Suppressor macrophage treated with lipopolysaccharide for 4 hours (primary cell): ENCODE measurements around the gene RDH12.
"Not testable (repeated sequence)": the region's sequence is repeated elsewhere in the genome, so short reads cannot be mapped to it uniquely, and the experiment has no call there.

Experiments
- DNase-seq: peaks from one replicate; pipeline ENCODE4 v3.0.0-alpha.2; 2020

RDH12 gene

DNA sequence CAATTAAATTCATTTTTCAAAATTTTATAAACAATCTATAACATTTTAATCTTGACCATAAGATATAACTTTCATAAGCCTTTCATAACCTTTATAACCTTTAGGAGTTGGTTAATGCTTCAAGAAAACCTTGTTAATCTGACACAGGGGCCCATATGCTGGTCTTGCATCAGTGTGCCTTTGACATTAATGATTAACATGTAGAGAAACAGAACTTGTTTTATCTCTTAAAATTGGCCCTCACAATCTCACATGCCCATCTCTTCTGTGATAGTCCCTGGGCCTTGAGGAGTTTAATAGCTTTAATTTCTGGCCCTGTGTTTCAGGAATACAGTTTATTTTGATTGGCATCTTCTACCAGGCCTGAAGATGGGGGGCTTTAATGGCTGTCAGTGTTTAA, 7.7 kb downstream of the RDH12 start:
- not testable (repeated sequence) for DNase-seq

GRCh38 chr14:67709796-67710195, 8.1 kb downstream of the RDH12 start:
- DNase-seq = not testable (repeated sequence)

DNA sequence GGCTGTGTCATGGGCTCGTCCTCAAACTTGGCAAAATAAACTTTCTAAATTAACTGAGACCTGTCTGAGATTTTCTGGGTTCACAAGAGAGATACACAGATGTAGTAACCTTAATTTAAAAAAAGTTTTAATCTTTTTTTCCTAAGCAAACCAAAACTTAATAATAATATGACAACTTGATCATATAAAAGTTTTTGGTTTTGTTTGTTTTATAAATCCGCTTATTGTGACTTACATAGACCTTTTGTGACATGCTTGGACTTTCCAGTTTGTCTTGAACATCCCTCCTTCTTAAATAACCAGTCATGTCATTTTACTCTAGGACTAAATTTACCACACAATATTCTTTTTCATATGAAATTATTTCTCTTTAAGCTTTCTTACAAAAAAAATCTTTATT, 8.5 kb downstream of the RDH12 start:
- DNase-seq = no peak

DNA sequence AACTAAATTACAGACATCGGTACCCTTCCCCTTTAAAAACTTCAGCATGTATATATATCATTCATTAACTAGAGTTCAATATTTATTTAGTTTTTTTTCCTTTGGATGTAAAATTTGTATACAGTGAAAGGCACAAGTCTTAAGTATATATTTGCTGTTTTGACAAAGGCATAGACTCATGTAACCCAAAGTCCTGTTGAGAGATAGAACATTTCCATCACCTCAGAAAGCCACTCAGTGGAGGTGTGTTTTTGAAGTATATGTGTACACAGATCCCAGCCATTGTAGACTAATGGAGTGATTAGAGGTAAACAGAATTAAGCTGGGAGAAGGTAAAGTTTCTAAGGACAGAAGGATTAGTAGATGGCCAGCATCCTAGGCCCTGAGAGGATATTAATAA, 15.4 kb downstream of the RDH12 start:
- DNase-seq = no peak

DNA sequence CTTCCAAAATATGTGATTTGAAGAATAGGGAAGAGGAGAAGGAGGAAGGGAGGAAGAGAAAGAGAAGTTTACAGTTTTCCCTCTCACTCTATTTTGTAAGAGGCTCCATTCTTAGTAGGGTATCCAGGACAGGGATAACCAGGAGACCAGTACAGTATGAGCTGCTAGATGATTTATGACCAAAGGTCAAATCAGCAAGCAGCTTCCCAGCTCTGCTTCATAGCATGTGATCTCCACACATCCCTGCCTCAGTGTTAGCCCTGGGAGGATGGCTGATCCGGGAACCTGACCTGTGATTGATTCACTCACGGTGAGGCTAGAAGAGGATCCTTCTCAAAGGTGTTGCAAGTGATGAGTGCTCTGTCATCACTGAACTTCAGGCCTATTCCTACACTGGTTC, 16.6 kb downstream of the RDH12 start:
- no peak for DNase-seq

- not testable (repeated sequence) for DNase-seq
Measured at GRCh38 chr14:67719385-67719784, 17.7 kb downstream of the RDH12 start.

GRCh38 chr14:67719866-67720265, 18.2 kb downstream of the RDH12 start:
- no peak for DNase-seq

- DNase-seq = no peak
Measured at GRCh38 chr14:67721875-67722274, 20.2 kb downstream of the RDH12 start.

DNA sequence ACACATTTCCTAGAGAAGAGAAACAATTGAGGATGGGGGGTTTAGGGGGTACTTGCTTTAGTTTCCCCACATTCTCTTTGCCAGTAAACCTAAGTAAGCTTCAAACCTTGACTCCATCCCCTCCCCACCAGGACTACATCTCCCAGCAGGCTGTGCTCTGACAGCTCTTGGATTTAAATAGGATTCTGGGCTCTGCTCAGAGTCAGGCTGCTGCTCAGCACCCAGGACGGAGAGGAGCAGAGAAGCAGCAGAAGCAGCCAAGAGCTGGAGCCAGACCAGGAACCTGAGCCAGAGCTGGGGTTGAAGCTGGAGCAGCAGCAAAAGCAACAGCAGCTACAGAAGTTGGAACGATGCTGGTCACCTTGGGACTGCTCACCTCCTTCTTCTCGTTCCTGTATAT, 20.6 kb downstream of the RDH12 start:
- no peak for DNase-seq

DNA sequence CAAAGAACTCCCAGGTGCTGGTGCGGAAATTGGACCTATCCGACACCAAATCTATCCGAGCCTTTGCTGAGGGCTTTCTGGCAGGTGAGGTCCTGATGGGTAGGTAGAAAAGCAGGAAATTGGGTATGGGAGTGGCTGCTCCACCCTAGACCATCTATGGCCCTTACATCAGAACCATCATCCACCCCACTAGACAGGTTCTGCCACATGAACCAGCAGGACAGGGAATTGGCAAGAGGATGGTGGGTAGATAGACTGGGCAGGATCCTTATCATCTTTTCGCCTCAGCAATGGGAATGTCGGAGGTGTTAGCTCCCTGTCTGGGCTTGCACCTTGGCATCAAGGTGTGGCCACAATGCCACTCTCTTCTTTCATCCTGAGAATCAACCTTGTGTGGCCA, 23.5 kb downstream of the RDH12 start:
- DNase-seq = no peak

GRCh38 chr14:67727361-67727760, 25.7 kb downstream of the RDH12 start:
- DNase-seq = no peak

DNA sequence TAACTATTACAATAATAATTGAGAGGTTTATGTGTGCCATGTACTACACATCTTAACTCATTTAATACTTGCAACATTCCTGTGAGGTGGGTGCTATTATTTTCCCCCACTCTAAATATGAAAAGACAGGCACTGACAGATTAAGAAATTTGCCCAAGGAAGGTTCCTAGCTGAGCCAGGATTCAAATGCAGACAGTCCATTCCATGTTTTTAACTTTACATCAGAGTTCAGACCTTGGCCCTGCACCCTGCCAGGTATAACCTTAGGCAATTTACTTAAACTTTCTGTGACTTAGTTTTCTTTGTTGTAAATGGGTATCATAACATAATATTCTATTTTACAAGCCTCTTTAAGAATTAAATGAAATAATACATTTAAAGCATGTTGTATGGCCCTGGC, 26.6 kb downstream of the RDH12 start:
- no peak for DNase-seq

- DNase-seq = no peak
Measured at GRCh38 chr14:67729072-67729885, 27.6 kb downstream of the RDH12 start.

GRCh38 chr14:67733616-67734015, 31.9 kb downstream of the RDH12 start:
- no peak for DNase-seq

- DNase-seq = no peak
Measured at GRCh38 chr14:67734675-67735074, 33.0 kb downstream of the RDH12 start.

GRCh38 chr14:67735336-67736147, 33.9 kb downstream of the RDH12 start:
- DNase-seq = no peak

GRCh38 chr14:67736771-67737170, 35.1 kb downstream of the RDH12 start:
- DNase-seq = no peak

DNA sequence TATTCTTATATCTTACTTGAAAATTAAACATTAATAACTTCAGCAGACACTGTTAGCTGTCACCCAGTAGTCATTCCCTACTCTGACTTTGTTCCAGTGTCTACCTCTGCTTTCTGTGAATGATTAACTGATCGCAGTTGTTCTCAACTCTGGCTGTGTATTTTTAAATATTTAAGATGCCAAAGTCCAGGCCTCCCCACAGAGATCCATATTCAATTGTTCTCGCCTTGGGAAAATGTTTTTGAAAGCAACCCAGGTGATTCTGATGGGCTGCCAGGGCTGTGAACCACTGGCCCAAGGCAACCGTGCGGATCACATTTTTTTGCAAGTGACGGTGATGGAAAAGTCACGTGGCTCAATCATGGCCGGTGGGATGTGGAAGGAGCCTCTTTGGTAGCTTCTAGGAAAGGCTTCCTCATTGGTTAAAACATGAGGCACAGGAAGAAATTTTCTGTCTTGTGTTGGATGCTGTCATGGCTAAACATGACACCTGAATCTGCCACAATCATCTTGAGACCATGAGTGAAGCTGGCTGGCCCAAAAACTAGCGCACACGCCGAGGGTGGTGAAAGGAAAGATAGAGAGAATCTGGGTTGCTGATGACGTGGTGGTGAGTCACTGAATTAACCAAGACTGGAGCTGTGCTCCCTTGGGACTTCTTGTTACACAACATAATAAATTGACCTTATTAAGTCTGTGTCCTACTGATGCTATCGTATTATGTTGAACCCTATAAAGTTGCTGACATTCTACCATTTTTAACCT, 37.2 kb downstream of the RDH12 start:
- peak; percentile 70 for DNase-seq

GRCh38 chr14:67744046-67744445, 42.4 kb downstream of the RDH12 start:
- no peak for DNase-seq

DNA sequence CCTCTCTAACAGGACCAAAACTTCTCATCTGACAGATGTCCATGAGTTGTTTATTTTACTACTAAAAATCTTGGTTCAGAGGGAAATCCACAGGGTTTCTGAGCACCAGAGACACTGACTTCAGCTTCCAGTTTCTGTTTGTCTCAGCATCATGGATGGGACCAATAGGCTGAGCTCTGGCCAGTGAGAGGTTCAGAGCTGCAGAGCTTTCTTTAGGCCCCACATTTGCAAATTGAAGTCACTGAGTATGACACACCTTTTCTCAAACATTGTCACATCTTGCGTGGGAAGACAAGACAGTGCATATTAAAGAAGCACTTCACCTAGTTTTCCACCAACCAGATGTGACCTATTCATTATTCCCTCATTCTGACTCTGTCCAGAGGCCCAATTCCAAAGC, 45.2 kb downstream of the RDH12 start:
- DNase-seq = peak; percentile 44

DNA sequence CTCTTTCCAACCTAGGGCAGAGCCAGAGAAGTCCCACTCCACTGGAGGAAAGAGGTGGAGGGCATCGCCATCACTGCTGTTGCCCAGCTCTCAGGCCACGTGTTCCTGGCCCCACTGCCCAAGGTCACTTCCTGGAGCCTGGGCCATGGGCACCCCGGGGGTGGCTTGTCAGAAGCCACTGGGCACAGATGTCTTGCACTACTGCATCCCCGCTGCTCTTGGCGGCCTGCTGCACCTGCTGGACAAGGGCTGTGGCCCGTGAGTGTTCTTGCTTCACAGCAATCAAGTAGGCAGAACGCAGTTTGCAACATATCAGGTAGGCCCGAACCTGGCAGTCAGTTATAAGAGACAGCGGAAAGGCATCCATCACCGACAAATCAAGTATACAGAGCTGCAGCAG, 46.6 kb downstream of the RDH12 start:
- no peak for DNase-seq

- no peak for DNase-seq
Measured at GRCh38 chr14:67749341-67750084, 47.8 kb downstream of the RDH12 start.

GRCh38 chr14:67756496-67756895, 54.8 kb downstream of the RDH12 start:
- DNase-seq = no peak
